ENCODE results near the gene CLEC18C.
"Not testable (repeated sequence)": the region's sequence is repeated elsewhere in the genome, so short reads cannot be mapped to it uniquely, and the experiment has no call there.

The CLEC18C gene

DNA sequence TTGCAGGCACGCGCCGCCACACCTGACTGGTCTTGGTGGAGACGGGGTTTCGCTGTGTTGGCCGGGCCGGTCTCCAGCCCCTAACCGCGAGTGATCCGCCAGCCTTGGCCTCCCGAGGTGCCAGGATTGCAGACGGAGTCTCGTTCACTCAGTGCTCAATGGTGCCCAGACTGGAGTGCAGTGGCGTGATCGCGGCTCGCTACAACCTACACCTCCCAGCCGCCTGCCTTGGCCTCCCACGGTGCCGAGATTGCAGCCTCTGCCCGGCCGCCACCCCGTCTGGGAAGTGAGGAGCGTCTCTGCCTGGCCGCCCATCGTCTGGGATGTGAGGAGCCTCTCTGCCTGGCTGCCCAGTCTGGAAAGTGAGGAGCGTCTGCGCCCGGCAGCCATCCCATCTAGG lies 30.4 kb downstream of the CLEC18C start:
- DNase-seq (ENCODE audit: low read depth, low spot score); CTCF ChIA-PET; POLR2A ChIA-PET; H3K4me3 ChIP-seq (ENCODE audit: low read depth, low read length): not testable (repeated sequence)

DNA sequence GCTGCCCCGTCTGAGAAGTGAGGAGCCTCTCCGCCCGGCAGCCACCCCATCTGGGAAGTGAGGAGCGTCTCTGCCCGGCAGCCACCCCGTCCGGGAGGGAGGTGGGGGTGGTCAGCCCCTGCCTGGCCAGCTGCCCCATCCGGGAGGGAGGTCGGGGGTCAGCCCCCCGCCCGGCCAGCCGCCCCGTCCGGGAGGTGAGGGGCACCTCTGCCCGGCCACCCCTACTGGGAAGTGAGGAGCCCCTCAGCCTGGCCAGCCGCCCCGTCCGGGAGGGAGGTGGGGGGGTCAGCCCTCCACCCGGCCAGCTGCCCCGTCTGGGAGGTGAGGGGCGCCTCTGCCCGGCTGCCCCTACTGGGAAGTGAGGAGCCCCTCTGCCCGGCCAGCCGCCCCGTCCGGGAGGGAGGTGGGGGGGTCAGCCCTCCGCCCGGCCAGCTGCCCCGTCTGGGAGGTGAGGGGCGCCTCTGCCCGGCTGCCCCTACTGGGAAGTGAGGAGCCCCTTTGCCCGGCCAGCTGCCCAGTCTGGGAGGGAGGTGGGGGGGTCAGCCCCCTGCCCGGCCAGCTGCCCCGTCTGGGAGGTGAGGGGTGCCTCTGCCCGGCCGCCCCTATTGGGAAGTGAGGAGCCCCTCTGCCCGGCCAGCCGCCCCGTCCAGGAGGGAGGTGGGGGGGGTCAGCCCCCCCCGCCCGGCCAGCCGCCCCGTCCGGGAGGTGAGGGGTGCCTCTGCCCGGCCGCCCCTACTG lies 31.2 kb downstream of the CLEC18C start:
- POLR2A ChIA-PET; H3K4me3 ChIP-seq (ENCODE audit: low read depth, low read length); DNase-seq (ENCODE audit: low read depth, low spot score); CTCF ChIA-PET: not testable (repeated sequence)

DNA sequence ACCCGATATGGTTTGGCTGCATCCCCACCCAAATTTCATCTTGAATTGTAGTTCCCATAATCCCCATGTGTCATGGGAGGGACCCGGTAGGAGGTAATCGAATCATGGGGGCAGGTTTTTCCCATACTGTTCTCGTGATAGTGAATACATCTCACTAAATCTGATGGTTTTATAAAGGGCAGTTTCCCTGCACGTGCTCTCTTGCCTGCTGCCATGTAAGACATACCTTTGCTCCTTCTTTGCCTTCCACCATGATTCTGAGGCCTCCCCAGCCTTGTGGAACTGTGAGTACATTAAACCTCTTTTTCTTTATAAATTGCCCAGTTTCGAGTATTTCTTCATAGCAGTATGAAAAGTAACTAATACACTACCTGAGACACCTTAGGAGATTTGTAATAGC lies 32.8 kb downstream of the CLEC18C start:
- DNase-seq (ENCODE audit: low read depth, low spot score); H3K4me3 ChIP-seq (ENCODE audit: low read depth, low read length); POLR2A ChIA-PET; CTCF ChIA-PET: not testable (repeated sequence)

DNA sequence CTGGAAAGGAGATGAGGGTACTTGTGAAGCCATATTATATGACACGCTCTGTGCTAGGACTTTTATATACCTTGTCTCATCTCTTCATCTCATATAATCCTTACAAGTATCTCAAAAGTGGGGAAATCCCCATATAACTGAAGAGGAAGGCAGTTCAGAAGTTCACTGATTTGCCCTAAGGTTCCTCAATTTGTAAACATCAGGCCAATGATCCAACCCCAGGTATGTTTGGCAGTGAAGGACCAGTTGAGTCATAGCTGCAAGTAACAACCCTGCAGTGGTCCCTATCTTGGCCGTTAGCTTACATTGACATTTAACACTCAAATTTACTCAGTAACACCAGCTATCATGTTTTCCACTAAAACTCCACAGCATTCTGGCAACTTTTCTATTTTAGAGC lies 45.0 kb downstream of the CLEC18C start:
- DNase-seq (ENCODE audit: low read depth, low spot score); POLR2A ChIA-PET; CTCF ChIA-PET; H3K4me3 ChIP-seq (ENCODE audit: low read depth, low read length): not testable (repeated sequence)

DNA sequence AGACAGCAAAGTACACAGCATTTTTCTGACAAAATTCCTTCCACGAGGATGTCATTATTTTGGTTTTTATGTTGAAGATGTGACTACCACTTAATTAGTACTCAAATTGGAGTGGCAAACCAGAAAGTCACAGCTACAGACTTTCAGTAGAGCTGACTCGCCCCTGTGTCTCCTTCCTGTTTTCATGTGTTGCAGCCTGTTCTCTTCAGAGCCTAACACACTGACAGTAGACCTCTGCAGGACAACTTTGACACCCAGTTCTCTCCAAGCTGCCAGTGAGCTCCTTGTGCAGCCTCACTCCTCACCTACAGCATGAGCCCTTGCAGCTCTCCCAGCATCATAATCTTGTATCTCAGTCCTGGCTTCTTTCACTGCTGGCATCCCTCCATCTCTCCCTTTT lies 49.0 kb downstream of the CLEC18C start:
- CTCF ChIA-PET; DNase-seq (ENCODE audit: low read depth, low spot score); H3K4me3 ChIP-seq (ENCODE audit: low read depth, low read length); POLR2A ChIA-PET: not testable (repeated sequence)

DNA sequence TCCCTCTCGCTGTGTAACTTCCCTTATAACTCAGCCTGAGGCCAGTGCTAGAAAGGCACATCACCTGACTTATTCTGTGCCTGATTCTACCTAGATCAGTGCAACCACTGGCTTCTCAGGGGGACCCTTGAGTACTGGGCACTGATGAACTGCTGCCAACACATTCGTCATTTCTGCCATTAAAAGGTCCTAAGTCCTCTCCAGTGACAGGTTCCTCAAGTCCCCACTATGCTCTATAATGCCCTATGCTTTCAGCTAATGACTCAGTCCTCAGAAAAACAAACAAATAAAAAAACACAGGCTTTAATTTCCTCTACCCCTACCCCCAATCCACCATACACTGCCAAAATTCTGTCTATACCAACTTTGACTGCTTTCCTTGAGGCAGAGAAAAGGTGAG lies 49.6 kb downstream of the CLEC18C start:
- POLR2A ChIA-PET; CTCF ChIA-PET; DNase-seq (ENCODE audit: low read depth, low spot score); H3K4me3 ChIP-seq (ENCODE audit: low read depth, low read length): not testable (repeated sequence)

DNA sequence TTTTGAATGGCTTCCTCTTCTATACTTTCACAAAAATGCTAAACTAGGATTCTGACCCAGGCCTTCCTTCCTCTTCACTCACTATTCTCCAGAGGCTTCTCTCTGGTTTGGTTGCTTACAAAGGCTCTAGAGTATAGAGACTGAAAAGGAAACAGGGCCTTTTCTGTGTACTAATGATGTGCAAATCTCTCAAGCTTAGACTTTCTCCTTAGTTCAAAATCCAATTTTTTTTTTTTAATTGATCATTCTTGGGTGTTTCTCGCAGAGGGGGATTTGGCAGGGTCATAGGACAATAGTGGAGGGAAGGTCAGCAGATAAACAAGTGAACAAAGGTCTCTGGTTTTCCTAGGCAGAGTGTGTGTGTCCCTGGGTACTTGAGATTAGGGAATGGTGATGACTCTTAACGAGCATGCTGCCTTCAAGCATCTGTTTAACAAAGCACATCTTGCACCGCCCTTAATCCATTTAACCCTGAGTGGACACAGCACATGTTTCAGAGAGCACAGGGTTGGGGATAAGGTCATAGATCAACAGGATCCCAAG lies 50.5 kb downstream of the CLEC18C start:
- DNase-seq (ENCODE audit: low read depth, low spot score); POLR2A ChIA-PET; H3K4me3 ChIP-seq (ENCODE audit: low read depth, low read length); CTCF ChIA-PET: not testable (repeated sequence)

DNA sequence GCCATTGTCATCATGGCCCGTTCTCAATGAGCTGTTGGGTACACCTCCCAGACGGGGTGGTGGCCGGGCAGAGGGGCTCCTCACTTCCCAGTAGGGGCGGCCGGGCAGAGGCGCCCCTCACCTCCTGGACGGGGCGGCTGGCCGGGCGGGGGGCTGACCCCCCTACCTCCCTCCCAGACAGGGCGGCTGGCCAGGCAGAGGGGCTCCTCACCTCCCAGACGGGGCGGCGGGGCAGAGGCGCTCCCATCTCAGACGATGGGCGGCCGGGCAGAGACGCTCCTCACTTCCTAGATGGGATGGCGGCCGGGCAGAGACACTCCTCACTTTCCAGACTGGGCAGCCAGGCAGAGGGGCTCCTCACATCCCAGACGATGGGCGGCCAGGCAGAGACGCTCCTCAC lies 51.1 kb downstream of the CLEC18C start:
- DNase-seq (ENCODE audit: low read depth, low spot score); CTCF ChIA-PET; POLR2A ChIA-PET; H3K4me3 ChIP-seq (ENCODE audit: low read depth, low read length): not testable (repeated sequence)

DNA sequence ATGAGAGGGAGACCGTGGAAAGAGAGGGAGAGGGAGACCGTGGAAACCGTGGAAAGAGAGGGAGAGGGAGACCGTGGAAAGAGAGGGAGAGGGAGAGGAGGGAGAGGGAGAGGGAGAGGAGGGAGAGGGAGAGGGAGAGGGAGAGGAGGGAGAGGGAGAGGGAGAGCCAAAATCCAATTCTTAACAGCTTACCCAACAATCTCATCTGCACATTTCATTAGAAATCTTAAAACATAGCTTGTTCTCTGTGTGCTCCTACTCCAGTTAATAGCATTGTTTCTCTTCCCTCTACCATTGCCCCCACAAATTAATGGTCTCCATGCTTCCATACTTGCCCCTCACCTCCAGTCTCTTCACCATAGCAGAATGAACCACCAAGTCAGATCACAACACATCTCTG lies 51.8 kb downstream of the CLEC18C start:
- H3K4me3 ChIP-seq (ENCODE audit: low read depth, low read length); DNase-seq (ENCODE audit: low read depth, low spot score); POLR2A ChIA-PET; CTCF ChIA-PET: not testable (repeated sequence)

DNA sequence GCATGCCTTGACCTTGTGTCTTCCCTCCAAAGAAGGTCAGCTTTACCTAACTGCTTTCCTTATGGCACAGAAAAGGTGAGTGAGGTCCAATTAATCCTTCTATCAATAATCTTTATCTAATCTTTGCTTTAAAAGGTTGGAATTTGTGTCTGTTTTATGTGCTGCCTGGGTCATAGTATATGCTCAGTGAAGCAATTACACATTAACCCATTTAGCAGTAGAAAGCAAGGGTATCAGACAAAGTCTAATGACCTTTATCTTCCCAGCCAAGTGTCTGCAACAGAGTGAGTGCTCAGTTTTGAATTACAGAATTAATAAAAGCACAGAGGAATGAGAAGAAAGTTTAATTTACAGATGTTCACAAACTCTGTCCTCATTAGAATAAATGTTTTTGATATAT lies 52.4 kb downstream of the CLEC18C start:
- POLR2A ChIA-PET; DNase-seq (ENCODE audit: low read depth, low spot score); CTCF ChIA-PET; H3K4me3 ChIP-seq (ENCODE audit: low read depth, low read length): not testable (repeated sequence)

DNA sequence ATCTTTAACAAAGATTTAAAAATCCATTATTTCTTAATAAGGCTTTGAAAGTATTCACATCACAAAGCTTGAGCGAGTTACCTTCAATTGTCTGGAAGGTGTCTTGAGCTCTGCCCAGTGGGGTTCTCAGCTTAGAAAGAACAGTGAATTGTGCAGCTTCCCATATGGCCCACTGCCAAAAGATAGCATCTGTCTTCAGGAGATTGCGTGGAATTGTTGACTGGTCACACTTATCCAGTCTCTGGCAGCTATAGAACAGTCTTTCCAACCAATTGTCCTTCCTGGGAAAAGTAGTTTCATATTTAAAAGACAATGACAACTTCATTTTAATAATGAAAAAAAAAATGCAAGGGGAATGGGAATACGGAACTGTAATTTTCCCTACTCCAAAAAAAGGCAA lies 58.2 kb downstream of the CLEC18C start:
- POLR2A ChIA-PET; CTCF ChIA-PET; DNase-seq (ENCODE audit: low read depth, low spot score); H3K4me3 ChIP-seq (ENCODE audit: low read depth, low read length): not testable (repeated sequence)

Measured in AG04449 (cell line).